Heart left ventricle (tissue), 13 donors: Measurements from ENCODE around the gene TSPYL1.

Source experiments
- POLR2A ChIP-seq, 2 donors: fragments of 450-650 bp; IDR thresholded peaks; one replicate each; pipeline ENCODE4 v1.6.1; 2017; ENCODE audit warnings: antibody characterized with exemption in 2 of 2, mild to moderate bottlenecking in 2 of 2, moderate library complexity in 2 of 2
- TF ChIP-seq, protein P1 (sequence below), 12 donors: fragments of 200-600 bp; sonication (generic) in 4 of 12; IDR thresholded peaks; one replicate each; pipeline versions ENCODE4 v1.5.0 to v1.8.0; 2018 to 2022; ENCODE audit warnings: antibody characterized with exemption in 12 of 12, mild to moderate bottlenecking in 5 of 12
- donor health status: ischemic (EF 13 %, LVEDD 7.1; RV severe dilation, severe dysfunction).
- donor health status: DM: no; HTN: yes; CAD: no.
- donor health status: DM: no; HTN: no; CAD: no.
- donor health status: ischemic (EF 25% LVEDD 6.9; RV normal size, moderate dysfunction).
- donor health status: ischemic (EF 25% LVEDD 5.7; RV mildly dilated, moderate dysfunction).
- donor health status: ischemic (EF 35%, LVEDD 5.7; RV mildly dilated, moderate dysfunction).
- donor health status: nonischemic (EF 11% LVEDD 7.7; RV severe dilation, severe dysfunction).
- donor health status: DM: yes; HTN: yes; CAD: no.
- donor health status: PGD.
- donor health status: ischemic (EF 29% LVEDD 5.4; RV normal size, mild dysfunction).
- donor health status: nonischemic (EF 23%, LVEDD 6.1; RV moderate dilation, normal function).

DNA sequence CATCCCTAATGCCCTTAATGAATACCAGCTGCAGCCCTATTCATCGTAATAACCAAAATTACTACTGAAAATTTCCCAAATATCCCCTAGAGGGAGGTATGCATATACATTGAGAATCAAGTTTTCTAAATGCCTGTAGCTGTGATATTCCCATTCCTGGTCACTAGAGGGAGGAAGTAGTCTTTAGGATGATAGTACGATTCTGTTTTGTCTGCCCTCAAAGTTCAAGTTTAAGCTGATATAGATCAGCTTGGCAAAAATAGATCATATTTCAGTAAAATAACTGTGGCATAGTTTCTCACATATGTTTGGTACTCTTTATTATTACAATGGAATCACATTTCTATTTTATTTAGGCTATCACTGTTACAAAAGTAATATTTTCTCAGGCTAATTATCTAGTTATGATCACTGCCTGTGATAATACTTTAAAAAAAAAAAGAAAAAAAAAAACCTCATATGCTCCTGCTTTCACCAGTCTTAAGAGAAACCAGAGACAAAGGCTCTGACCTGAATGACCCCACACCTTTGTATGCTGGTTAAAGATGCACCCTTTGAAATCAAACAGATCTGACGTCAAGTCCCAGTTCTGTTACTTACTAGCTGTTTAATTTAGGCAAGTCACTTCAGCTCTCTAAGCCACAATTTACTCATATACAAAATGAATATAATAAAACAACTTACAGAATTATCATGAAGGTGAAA, 11.0 kb downstream of the TSPYL1 start:
- TF ChIP-seq, protein P1, sequence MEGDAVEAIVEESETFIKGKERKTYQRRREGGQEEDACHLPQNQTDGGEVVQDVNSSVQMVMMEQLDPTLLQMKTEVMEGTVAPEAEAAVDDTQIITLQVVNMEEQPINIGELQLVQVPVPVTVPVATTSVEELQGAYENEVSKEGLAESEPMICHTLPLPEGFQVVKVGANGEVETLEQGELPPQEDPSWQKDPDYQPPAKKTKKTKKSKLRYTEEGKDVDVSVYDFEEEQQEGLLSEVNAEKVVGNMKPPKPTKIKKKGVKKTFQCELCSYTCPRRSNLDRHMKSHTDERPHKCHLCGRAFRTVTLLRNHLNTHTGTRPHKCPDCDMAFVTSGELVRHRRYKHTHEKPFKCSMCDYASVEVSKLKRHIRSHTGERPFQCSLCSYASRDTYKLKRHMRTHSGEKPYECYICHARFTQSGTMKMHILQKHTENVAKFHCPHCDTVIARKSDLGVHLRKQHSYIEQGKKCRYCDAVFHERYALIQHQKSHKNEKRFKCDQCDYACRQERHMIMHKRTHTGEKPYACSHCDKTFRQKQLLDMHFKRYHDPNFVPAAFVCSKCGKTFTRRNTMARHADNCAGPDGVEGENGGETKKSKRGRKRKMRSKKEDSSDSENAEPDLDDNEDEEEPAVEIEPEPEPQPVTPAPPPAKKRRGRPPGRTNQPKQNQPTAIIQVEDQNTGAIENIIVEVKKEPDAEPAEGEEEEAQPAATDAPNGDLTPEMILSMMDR (IDR thresholded peaks at IDR 0.05), result peak; percentile 52 to 83 (median 72)
- TF ChIP-seq POLR2A (IDR thresholded peaks at IDR 0.05), result no peak
